ENCODE results near the gene ATG9A. TPM values are rescaled to one million over a fixed set of nuclear protein-coding genes. Genes with fewer than 3 reads are reported as not detected.

Gene ATG9A
- total and polyA plus RNA-seq, 2 of the 8 experiments (the other 6 are each of a cell fraction or from before 2014, with no cell fraction given), result 43.6 to 66.8 TPM

DNA sequence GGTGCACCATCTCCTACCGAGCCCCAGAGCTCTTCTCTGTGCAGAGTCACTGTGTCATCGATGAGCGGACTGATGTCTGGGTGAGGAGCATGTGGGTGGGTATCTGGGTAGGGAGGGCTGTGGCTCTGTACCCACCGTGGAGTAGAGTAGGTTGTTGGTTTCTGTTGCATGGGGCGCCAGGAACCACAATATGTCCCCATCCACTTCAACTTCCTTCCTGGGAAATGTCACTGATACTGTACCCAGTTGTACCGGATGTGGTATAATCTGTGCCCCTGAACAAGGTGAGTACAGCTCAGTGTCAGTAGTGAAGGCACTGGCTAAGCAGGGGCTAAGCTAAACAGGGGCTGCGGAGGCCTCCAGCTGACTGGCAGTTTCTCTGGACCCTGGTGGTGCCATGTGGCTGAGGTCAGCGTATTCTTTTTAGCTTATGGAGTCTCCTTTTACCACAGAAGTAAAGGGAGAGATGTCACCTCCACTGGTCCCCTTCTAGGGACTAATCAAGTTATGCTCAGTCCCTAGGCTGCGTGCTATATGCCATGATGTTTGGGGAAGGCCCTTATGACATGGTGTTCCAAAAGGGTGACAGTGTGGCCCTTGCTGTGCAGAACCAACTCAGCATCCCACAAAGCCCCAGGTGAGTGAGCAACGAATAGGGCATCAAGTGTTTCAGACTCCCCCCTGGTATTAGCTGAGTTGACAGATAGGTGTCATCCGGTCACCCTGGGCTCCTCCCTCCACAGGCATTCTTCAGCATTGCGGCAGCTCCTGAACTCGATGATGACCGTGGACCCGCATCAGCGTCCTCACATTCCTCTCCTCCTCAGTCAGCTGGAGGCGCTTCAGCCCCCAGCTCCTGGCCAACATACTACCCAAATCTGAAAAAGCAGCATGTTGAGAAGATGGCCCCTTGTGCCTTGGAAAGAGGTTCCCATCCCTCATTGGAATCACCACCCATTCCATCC, 18.5 kb upstream of the ATG9A start:
- no peak overlapping the region for H2BK15ac ChIP-seq (ENCODE audit: low read length)
- no peak overlapping the region for H3K18ac ChIP-seq (ENCODE audit: extremely low read depth, low read length)
- no peak overlapping the region for H3K14ac ChIP-seq (ENCODE audit: insufficient read length)
- H4K20me1 ChIP-seq (replicated peaks in 1 of 2; ENCODE audit: control insufficient read depth in 1 of 2, insufficient read depth in 2 of 2, low read length in 2 of 2), result no peaks in the 10 kb centered on the region
- H3K27me3 ChIP-seq (replicated peaks in 1 of 4; ENCODE audit: control insufficient read depth in 3 of 4, extremely low read depth in 1 of 4, insufficient read depth in 3 of 4, low read length in 3 of 4), result peaks cover 0 to 13% (median 6%) of the 10 kb centered on the region in 4 experiments; a peak in 5 of 7 replicates
- H4K91ac ChIP-seq (replicated peaks; ENCODE audit: insufficient read length, low read length), result no peak overlapping the region
- peaks cover 13% of the 10 kb centered on the region for H3K23me2 ChIP-seq (ENCODE audit: low read depth, low read length)
- no peak overlapping the region for H3K23ac ChIP-seq (ENCODE audit: insufficient read length)
- POLR2A ChIA-PET (ENCODE audit: partially characterized antibody), result interaction anchor here (0.9 to 14.9 kb wide), 7 partner anchors 17 to 270 kb away, joined by 3 to 190 read pairs (median 4); partner anchors contain the start of genes ABCB6, ANKZF1 and ATG9A
- WGBS, 2 experiments (ENCODE audit: extremely low coverage in 1 of 2, insufficient coverage in 1 of 2, insufficient read length in 1 of 2, insufficient replicate concordance in 2 of 2, low coverage in 1 of 2, low lambda C conversion rate in 2 of 2, missing lambda C conversion rate in 1 of 2), result 89% methylated on average over 17 of the region's 17 CpGs; no CpG with 5 or more reads in 1 of the 2 experiments
- H3K4ac ChIP-seq (replicated peaks; ENCODE audit: insufficient read length, low read depth, low read length), result no peak overlapping the region
- H2BK120ac ChIP-seq (replicated peaks; ENCODE audit: low read depth, low read length), result no peak overlapping the region
- no peak overlapping the region for H3K9ac ChIP-seq (replicated peaks in 1 of 4; ENCODE audit: extremely low read depth in 1 of 4, low read depth in 3 of 4, low read length in 3 of 4)
- CTCF ChIA-PET (ENCODE audit: partially characterized antibody), result interaction anchor here (0.6 to 6.6 kb wide), 15 partner anchors 9 to 135 kb away, joined by 3 to 118 read pairs (median 4); partner anchors contain the start of genes ABCB6 and DNAJB2
- no peak for DNase-seq (ENCODE audit: low read depth in 1 of 2, low spot score in 2 of 2)
- H3K36me3 ChIP-seq (ENCODE audit: control insufficient read depth in 2 of 4, insufficient read depth in 4 of 4, low read length in 3 of 4), result peaks cover 0 to 9% (median 5%) of the 10 kb centered on the region in 4 experiments; a peak in 5 of 8 replicates
- H3K79me1 ChIP-seq (ENCODE audit: low read depth, low read length), result peaks cover 8% of the 10 kb centered on the region; the same call in 1 of the 2 replicates
- H2BK20ac ChIP-seq (ENCODE audit: low read length), result no peak overlapping the region
- H3K79me2 ChIP-seq (ENCODE audit: control insufficient read depth in 1 of 2, insufficient read depth in 2 of 2, low read length in 2 of 2), result peaks cover 0 to 5% of the 10 kb centered on the region in 2 experiments; a peak in 1 of 4 replicates
- H4K5ac ChIP-seq (ENCODE audit: insufficient read length, low read depth, low read length), result no peak overlapping the region
- no peak overlapping the region for H2BK12ac ChIP-seq (ENCODE audit: low read depth, low read length)
- H2BK5ac ChIP-seq (ENCODE audit: low read depth, low read length), result no peak overlapping the region
- H3K4me1 ChIP-seq (replicated peaks in 1 of 4; ENCODE audit: control insufficient read depth in 3 of 4, insufficient read depth in 4 of 4, low read length in 3 of 4), result peaks cover 5 to 14% (median 12%) of the 10 kb centered on the region in 4 experiments
- H2AFZ ChIP-seq (ENCODE audit: low read length), result no peak overlapping the region
- H3K27ac ChIP-seq (ENCODE audit: low read depth, low read length), result no peak overlapping the region
- H3K9me3 ChIP-seq (ENCODE audit: insufficient read depth in 2 of 2, low read depth in 1 of 2, low read length in 1 of 2), result no peaks in the 10 kb centered on the region
- H2AK5ac ChIP-seq (ENCODE audit: low read depth, low read length), result no peak overlapping the region
- H3K4me3 ChIP-seq (ENCODE audit: extremely low read depth in 1 of 4, insufficient read depth in 2 of 4, low read depth in 3 of 4, low read length in 4 of 4), result no peak overlapping the region
- no peak overlapping the region for H3K56ac ChIP-seq (replicated peaks; ENCODE audit: insufficient read length, low read depth, low read length)
- H3K4me2 ChIP-seq (ENCODE audit: insufficient read depth in 1 of 2, low read depth in 2 of 2, low read length in 2 of 2), result no peak overlapping the region
- H4K8ac ChIP-seq (ENCODE audit: extremely low read depth, insufficient read depth, low read length), result no peak overlapping the region; the same call in 1 of the 2 replicates
- FAIRE-seq, result no peak
- no peak for TF ChIP-seq SRF (IDR thresholded peaks at IDR 0.05; ENCODE audit: low read depth, low read length)
- peak; percentile 50; the same call in 1 of the 2 replicates for TF ChIP-seq TEAD4 (IDR thresholded peaks at IDR 0.05; ENCODE audit: low read depth, low read length)
- TF ChIP-seq BACH1 (IDR thresholded peaks at IDR 0.05; ENCODE audit: low read length), result no peak
- TF ChIP-seq, protein P1, sequence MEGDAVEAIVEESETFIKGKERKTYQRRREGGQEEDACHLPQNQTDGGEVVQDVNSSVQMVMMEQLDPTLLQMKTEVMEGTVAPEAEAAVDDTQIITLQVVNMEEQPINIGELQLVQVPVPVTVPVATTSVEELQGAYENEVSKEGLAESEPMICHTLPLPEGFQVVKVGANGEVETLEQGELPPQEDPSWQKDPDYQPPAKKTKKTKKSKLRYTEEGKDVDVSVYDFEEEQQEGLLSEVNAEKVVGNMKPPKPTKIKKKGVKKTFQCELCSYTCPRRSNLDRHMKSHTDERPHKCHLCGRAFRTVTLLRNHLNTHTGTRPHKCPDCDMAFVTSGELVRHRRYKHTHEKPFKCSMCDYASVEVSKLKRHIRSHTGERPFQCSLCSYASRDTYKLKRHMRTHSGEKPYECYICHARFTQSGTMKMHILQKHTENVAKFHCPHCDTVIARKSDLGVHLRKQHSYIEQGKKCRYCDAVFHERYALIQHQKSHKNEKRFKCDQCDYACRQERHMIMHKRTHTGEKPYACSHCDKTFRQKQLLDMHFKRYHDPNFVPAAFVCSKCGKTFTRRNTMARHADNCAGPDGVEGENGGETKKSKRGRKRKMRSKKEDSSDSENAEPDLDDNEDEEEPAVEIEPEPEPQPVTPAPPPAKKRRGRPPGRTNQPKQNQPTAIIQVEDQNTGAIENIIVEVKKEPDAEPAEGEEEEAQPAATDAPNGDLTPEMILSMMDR (IDR thresholded peaks at IDR 0.05; ENCODE audit: control extremely low read depth in 1 of 3, insufficient read depth in 1 of 3, low read depth in 1 of 3, low read length in 3 of 3), result peak in 2 of 3 experiments; percentile 30 to 31; a peak in 2 of 4 replicates
- no peak for TF ChIP-seq RBBP5 (IDR thresholded peaks at IDR 0.05; ENCODE audit: borderline replicate concordance, low read depth, low read length)
- TF ChIP-seq SUZ12 (IDR thresholded peaks at IDR 0.05; ENCODE audit: low read length), result no peak
- no peak for TF ChIP-seq HDAC2 (IDR thresholded peaks at IDR 0.05; ENCODE audit: borderline replicate concordance in 1 of 2, low read depth in 2 of 2, low read length in 2 of 2)
